ENCODE data around the gene ETFA.
"Not testable (repeated sequence)": the region's sequence is repeated elsewhere in the genome, so short reads cannot be mapped to it uniquely, and the experiment has no call there.

Gene ETFA

GRCh38 chr15:76282465-76282864 is 28.8 kb downstream of the ETFA start:
- DNase-seq (ENCODE audit: low read depth, low spot score) = no peak

GRCh38 chr15:76278651-76279050 is 32.6 kb downstream of the ETFA start:
- DNase-seq (ENCODE audit: low read depth, low spot score) = no peak

GRCh38 chr15:76274821-76275220 is 36.4 kb downstream of the ETFA start:
- DNase-seq (ENCODE audit: low read depth, low spot score) = no peak

GRCh38 chr15:76274226-76274625 is 37.0 kb downstream of the ETFA start:
- no peak for DNase-seq (ENCODE audit: low read depth, low spot score)

GRCh38 chr15:76270876-76271275 is 40.4 kb downstream of the ETFA start:
- no peak for DNase-seq (ENCODE audit: low read depth, low spot score)

- DNase-seq (ENCODE audit: low read depth, low spot score) = no peak
These were observed 44.2 kb downstream of the ETFA start for GRCh38 chr15:76267077-76267476.

GRCh38 chr15:76265769-76266168 is 45.5 kb downstream of the ETFA start:
- DNase-seq (ENCODE audit: low read depth, low spot score) = not testable (repeated sequence)

GRCh38 chr15:76260246-76260938 is 50.9 kb downstream of the ETFA start:
- DNase-seq (ENCODE audit: low read depth, low spot score) = no peak

- no peak for DNase-seq (ENCODE audit: low read depth, low spot score)
These were observed 51.9 kb downstream of the ETFA start for GRCh38 chr15:76259392-76259791.

GRCh38 chr15:76258460-76258859 is 52.8 kb downstream of the ETFA start:
- no peak for DNase-seq (ENCODE audit: low read depth, low spot score)

GRCh38 chr15:76253691-76254473 is 57.4 kb downstream of the ETFA start:
- no peak for DNase-seq (ENCODE audit: low read depth, low spot score)

- no peak for DNase-seq (ENCODE audit: low read depth, low spot score)
These were observed 59.0 kb downstream of the ETFA start for GRCh38 chr15:76252249-76252648.

- DNase-seq (ENCODE audit: low read depth, low spot score) = no peak
These were observed 59.6 kb downstream of the ETFA start for GRCh38 chr15:76251717-76252116.

- DNase-seq (ENCODE audit: low read depth, low spot score) = no peak
These were observed 66.1 kb downstream of the ETFA start for GRCh38 chr15:76245072-76245610.

- DNase-seq (ENCODE audit: low read depth, low spot score) = no peak
These were observed 71.5 kb downstream of the ETFA start for GRCh38 chr15:76239786-76240185.

- no peak for DNase-seq (ENCODE audit: low read depth, low spot score)
These were observed 74.9 kb downstream of the ETFA start for GRCh38 chr15:76236350-76236749.

GRCh38 chr15:76235186-76235826 is 76.0 kb downstream of the ETFA start:
- no peak for DNase-seq (ENCODE audit: low read depth, low spot score)

- no peak for DNase-seq (ENCODE audit: low read depth, low spot score)
These were observed 76.9 kb downstream of the ETFA start for GRCh38 chr15:76234337-76234889.

- DNase-seq (ENCODE audit: low read depth, low spot score) = no peak
These were observed 77.3 kb downstream of the ETFA start for GRCh38 chr15:76233921-76234320.

- no peak for DNase-seq (ENCODE audit: low read depth, low spot score)
These were observed 82.0 kb downstream of the ETFA start for GRCh38 chr15:76229266-76229665.

GRCh38 chr15:76223521-76223920 is 87.7 kb downstream of the ETFA start:
- no peak for DNase-seq (ENCODE audit: low read depth, low spot score)

GRCh38 chr15:76222159-76222558 is 89.1 kb downstream of the ETFA start:
- no peak for DNase-seq (ENCODE audit: low read depth, low spot score)
